K562 (cell line): ENCODE measurements around the gene CD70. TPM values are rescaled to one million over a fixed set of nuclear protein-coding genes. Genes with fewer than 3 reads are reported as not detected.

Source experiments
- BHLHE40 ChIP-seq: IDR thresholded peaks from 2 replicates; pipeline ENCODE4 v1.6.1; 2011; ENCODE audit warnings: low read length, improper control_type of control experiment
- BRD4 ChIP-seq: fragments of 200-600 bp; sonication (generic); IDR thresholded peaks from 2 replicates; pipeline ENCODE4 v1.6.1; 2017; ENCODE audit warnings: inconsistent platforms
- CBFA2T3 ChIP-seq: fragments of 450-650 bp; IDR thresholded peaks from 2 replicates; pipeline ENCODE4 v1.6.1; 2017
- CHD1 ChIP-seq: fragments of 200-600 bp; sonication (generic); IDR thresholded peaks from one replicate; pipeline ENCODE4 v1.6.1; 2012; ENCODE audit warnings: mild to moderate bottlenecking, moderate library complexity, low read length, inconsistent platforms
- EGR1 ChIP-seq: fragments of 450-650 bp; conservative IDR thresholded peaks from 2 replicates; pipeline ENCODE4 v1.6.1; 2017; ENCODE audit warnings: mild to moderate bottlenecking
- ILF3 ChIP-seq: fragments of 450-650 bp; IDR thresholded peaks from 2 replicates; pipeline ENCODE4 v1.6.1; 2018; ENCODE audit warnings: antibody characterized with exemption, mild to moderate bottlenecking, moderate library complexity, borderline replicate concordance
- MAFF ChIP-seq: IDR thresholded peaks from 2 replicates; pipeline ENCODE4 v1.6.1; 2012; ENCODE audit warnings: low read length, improper control_type of control experiment
- MAFG ChIP-seq: fragments of 450-650 bp; conservative IDR thresholded peaks from 2 replicates; pipeline ENCODE4 v1.6.1; 2016; ENCODE audit warnings: missing genetic modification characterization, missing compliant biosample characterization
- MTA3 ChIP-seq: fragments of 450-650 bp; formaldehyde crosslinking; IDR thresholded peaks from 2 replicates; pipeline ENCODE4 v1.6.1; 2017; ENCODE audit warnings: mild to moderate bottlenecking, borderline replicate concordance
- NRF1 ChIP-seq, 2 experiments: fragments of 450-650 bp; IDR thresholded peaks in 1 of 2; conservative IDR thresholded peaks in 1 of 2; 2 replicates each; pipeline ENCODE4 v1.6.1; 2014; ENCODE audit warnings: mild to moderate bottlenecking in 2 of 2
- SMAD2 ChIP-seq: fragments of 150-350 bp; IDR thresholded peaks from 2 replicates; pipeline ENCODE4 v1.6.1; 2014; ENCODE audit warnings: low read depth, mild to moderate bottlenecking, low read length
- TAF1 ChIP-seq: IDR thresholded peaks from 2 replicates; pipeline ENCODE4 v1.6.1; 2011; ENCODE audit warnings: mild to moderate bottlenecking, low read length, moderate library complexity; ENCODE audit not compliant: insufficient read depth, control insufficient read depth, severe bottlenecking; ENCODE audit errors: extremely low read depth
- ZBTB7A ChIP-seq: IDR thresholded peaks from 2 replicates; pipeline ENCODE4 v1.6.1; 2011; ENCODE audit warnings: low read depth, mild to moderate bottlenecking, low read length, moderate library complexity, borderline replicate concordance; ENCODE audit not compliant: control insufficient read depth
- ZNF263 ChIP-seq: sonication (generic); formaldehyde crosslinking; IDR thresholded peaks from 2 replicates; pipeline ENCODE4 v1.8.0; 2022; ENCODE audit warnings: mild to moderate bottlenecking, missing genetic modification reagents, borderline replicate concordance
- ZNF551 ChIP-seq: fragments of 250-450 bp; sonication (Bioruptor Pico); IDR thresholded peaks from 2 replicates; pipeline ENCODE4 v1.5.0; 2021; ENCODE audit warnings: mild to moderate bottlenecking, moderate library complexity
- ZNF583 ChIP-seq: fragments of 250-450 bp; sonication (Bioruptor Pico); IDR thresholded peaks from 2 replicates; pipeline ENCODE4 v1.4.0; 2020
- polyA plus RNA-seq, 8 experiments: library from polyadenylated mRNA; depleted of rRNA in 4 of 8; stranded (reverse) in 5 of 8; unstranded in 3 of 8; fragments of >200 nt; fragmentation: Nextera tagmentation in 2 of 8; fragmentation: Illumina TruSeq in 1 of 8; extraction: Ambion mirVana in 2 of 8; extraction: Trizol in 1 of 8; gene quantifications; 2 replicates each; pipeline versions ENCODE4 v1.2.1 to v1.2.3, GENCODE V29; 2011 to 2014; ENCODE audit warnings: inconsistent platforms in 1 of 8, missing spikeins in 1 of 8
- total RNA-seq, 7 experiments: library from RNA; depleted of rRNA in 6 of 7; stranded (reverse); fragments of >200 nt in 6 of 7; fragmentation: Illumina TruSeq in 2 of 7; extraction: Trizol in 2 of 7; gene quantifications; 2 replicates each; pipeline versions ENCODE4 v1.2.1 to v1.2.3, GENCODE V29; 2011 to 2021; ENCODE audit warnings: low replicate concordance in 1 of 7
- TF ChIP-seq, protein P1 (sequence below): sonication (generic); formaldehyde crosslinking; IDR thresholded peaks from 2 replicates; pipeline ENCODE4 v1.8.0; 2022; ENCODE audit warnings: mild to moderate bottlenecking, missing genetic modification reagents, borderline replicate concordance
- TF ChIP-seq, protein P2 (sequence below): fragments of 200-800 bp; sonication (Bioruptor generic); IDR thresholded peaks from 2 replicates; pipeline ENCODE4 v1.6.1; 2017; ENCODE audit warnings: missing genetic modification characterization, missing compliant biosample characterization
- TF ChIP-seq, protein P3 (sequence below): fragments of 450-650 bp; IDR thresholded peaks from 2 replicates; pipeline ENCODE4 v1.6.1; 2018; ENCODE audit not compliant: partially characterized antibody
- TF ChIP-seq, protein P4 (sequence below): fragments of 450-650 bp; IDR thresholded peaks from 2 replicates; pipeline ENCODE4 v1.6.1; 2016

The CD70 gene
- total and polyA plus RNA-seq, 9 of the 15 experiments (the other 6 are each of a cell fraction or from before 2014, with no cell fraction given) = 0.06 to 0.58 (median 0.33) TPM; not detected in 4

DNA sequence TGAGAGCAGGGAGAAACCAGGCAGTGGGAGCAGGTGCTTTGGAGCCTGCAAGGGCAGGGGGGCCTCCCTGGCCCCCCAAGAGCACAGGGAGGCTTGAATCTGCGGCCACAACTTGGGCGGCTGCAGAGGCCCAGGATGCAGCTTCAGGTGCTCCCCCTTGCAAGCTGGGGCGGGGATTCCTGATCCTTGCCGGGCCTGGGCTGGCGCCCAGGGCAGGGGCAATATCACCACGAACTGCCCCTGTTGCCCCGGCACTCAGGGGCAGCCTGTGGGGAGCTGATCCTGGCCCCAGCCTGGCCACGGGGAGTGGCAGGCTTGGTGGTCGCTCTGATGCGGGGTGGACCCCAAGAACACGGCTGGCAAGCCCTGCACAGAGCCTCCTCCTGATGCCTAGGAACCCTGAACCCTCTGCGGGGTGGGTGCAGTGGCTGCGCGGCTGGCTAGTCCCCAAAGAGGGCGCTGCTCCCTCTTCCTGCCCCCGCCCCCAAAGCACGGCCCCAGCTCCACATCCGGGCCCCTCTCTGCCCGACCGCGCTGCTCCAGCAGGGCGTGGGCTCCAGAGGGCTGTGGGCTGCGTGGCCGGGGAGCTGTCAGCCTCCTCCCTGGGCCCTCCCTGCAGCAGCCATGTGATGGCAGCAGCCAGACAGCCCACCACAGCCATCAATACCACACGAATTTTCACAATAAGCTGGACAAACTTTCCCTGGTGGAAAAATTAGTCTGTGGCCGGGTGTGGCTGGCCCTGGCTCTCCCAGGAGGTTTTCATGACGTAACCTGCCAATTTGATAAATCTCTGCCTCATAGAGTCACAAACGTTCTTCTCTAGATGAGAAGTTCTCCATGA, 39.1 kb downstream of the CD70 start (continued):
- TF ChIP-seq, protein P1, sequence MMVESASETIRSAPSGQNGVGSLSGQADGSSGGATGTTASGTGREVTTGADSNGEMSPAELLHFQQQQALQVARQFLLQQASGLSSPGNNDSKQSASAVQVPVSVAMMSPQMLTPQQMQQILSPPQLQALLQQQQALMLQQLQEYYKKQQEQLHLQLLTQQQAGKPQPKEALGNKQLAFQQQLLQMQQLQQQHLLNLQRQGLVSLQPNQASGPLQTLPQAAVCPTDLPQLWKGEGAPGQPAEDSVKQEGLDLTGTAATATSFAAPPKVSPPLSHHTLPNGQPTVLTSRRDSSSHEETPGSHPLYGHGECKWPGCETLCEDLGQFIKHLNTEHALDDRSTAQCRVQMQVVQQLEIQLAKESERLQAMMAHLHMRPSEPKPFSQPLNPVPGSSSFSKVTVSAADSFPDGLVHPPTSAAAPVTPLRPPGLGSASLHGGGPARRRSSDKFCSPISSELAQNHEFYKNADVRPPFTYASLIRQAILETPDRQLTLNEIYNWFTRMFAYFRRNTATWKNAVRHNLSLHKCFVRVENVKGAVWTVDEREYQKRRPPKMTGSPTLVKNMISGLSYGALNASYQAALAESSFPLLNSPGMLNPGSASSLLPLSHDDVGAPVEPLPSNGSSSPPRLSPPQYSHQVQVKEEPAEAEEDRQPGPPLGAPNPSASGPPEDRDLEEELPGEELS (CRISPR knock-in tag) = no peak
- TF ChIP-seq, protein P2, sequence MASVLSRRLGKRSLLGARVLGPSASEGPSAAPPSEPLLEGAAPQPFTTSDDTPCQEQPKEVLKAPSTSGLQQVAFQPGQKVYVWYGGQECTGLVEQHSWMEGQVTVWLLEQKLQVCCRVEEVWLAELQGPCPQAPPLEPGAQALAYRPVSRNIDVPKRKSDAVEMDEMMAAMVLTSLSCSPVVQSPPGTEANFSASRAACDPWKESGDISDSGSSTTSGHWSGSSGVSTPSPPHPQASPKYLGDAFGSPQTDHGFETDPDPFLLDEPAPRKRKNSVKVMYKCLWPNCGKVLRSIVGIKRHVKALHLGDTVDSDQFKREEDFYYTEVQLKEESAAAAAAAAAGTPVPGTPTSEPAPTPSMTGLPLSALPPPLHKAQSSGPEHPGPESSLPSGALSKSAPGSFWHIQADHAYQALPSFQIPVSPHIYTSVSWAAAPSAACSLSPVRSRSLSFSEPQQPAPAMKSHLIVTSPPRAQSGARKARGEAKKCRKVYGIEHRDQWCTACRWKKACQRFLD (CRISPR knock-in tag) = no peak
- TF ChIP-seq TAF1 (no peak), CBFA2T3 (no peak), SMAD2 (no peak), MAFG (no peak), BHLHE40 (0 out of 2 replicates have a peak, but pooled peaks have one; percentile 16), CHD1 (no peak), ZNF263 (CRISPR knock-in tag) (no peak), MTA3 (peak; percentile 71; the same call in 1 of the 2 replicates), NRF1 (conservative IDR thresholded peaks at IDR 0.05 in 1 of 2, IDR thresholded peaks at IDR 0.05 in 1 of 2) (peak; percentile 58 to 72), ZBTB7A (peak; percentile 68; the same call in 1 of the 2 replicates), ZNF583 (CRISPR knock-in tag) (no peak), EGR1 (peak; percentile 68), ILF3 (no peak), ZNF551 (CRISPR knock-in tag) (no peak), MAFF (no peak), BRD4 (no peak)
- TF ChIP-seq, protein P3, sequence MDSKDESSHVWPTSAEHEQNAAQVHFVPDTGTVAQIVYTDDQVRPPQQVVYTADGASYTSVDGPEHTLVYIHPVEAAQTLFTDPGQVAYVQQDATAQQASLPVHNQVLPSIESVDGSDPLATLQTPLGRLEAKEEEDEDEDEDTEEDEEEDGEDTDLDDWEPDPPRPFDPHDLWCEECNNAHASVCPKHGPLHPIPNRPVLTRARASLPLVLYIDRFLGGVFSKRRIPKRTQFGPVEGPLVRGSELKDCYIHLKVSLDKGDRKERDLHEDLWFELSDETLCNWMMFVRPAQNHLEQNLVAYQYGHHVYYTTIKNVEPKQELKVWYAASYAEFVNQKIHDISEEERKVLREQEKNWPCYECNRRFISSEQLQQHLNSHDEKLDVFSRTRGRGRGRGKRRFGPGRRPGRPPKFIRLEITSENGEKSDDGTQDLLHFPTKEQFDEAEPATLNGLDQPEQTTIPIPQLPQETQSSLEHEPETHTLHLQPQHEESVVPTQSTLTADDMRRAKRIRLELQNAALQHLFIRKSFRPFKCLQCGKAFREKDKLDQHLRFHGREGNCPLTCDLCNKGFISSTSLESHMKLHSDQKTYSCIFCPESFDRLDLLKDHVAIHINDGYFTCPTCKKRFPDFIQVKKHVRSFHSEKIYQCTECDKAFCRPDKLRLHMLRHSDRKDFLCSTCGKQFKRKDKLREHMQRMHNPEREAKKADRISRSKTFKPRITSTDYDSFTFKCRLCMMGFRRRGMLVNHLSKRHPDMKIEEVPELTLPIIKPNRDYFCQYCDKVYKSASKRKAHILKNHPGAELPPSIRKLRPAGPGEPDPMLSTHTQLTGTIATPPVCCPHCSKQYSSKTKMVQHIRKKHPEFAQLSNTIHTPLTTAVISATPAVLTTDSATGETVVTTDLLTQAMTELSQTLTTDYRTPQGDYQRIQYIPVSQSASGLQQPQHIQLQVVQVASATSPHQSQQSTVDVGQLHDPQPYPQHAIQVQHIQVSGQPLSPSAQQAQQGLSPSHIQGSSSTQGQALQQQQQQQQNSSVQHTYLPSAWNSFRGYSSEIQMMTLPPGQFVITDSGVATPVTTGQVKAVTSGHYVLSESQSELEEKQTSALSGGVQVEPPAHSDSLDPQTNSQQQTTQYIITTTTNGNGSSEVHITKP = no peak
- TF ChIP-seq, protein P4, sequence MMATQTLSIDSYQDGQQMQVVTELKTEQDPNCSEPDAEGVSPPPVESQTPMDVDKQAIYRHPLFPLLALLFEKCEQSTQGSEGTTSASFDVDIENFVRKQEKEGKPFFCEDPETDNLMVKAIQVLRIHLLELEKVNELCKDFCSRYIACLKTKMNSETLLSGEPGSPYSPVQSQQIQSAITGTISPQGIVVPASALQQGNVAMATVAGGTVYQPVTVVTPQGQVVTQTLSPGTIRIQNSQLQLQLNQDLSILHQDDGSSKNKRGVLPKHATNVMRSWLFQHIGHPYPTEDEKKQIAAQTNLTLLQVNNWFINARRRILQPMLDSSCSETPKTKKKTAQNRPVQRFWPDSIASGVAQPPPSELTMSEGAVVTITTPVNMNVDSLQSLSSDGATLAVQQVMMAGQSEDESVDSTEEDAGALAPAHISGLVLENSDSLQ = peak; percentile 55
